Measurements from ENCODE around the gene CACNG7. TPM values are rescaled to one million over a fixed set of nuclear protein-coding genes. Genes with fewer than 3 reads are reported as not detected.

Gene CACNG7
- polyA plus RNA-seq, 3 donors = not detected

DNA sequence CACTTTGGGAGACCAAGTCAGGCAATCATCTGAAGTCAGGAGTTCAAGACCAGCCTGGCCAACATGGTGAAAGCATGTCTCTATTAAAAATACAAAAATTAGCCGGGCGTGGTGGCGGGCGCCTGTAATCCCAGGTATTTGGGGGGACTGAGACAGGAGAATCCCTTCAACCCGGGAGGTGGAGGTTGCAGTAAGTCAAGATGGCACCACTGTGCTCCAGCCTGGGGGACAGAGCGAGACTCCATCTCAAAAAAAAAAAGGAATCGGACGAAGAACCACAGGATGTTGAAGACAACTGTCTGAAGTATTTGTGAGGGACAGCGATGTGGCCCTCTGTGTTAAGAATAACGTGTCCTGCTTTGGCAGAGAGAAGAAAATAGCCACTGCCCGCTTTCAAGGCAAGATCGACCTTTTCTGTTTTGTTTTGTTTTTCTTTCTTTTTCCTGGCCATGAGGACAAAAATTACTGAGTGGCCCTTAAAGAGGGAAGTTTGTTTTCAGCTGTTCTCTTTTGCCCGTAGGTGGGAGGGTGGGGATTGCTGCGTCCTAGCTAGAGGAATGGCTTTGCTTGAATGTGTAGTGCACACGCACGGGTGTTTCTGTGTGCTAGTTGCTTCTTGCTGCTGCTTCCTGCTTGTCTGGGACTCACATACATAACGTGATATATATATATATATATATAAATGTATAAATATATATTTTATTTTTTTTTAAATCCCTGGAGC is 33.3 kb upstream of the CACNG7 start:
- peaks cover 0 to 5% (median 0%) of the 10 kb centered on the region in 7 donors for H3K9me3 Mint-ChIP-seq
- peaks cover 39 to 61% of the 10 kb centered on the region in 2 donors for H3K36me3 Mint-ChIP-seq
- no peak for DNase-seq
- intact Hi-C loops (cut with micrococcal nuclease) = loop anchor here in 1 of 2 donors (10.0 kb wide), 2 partner anchors 51 to 149 kb away; partner anchors contain the start of gene NLRP12
- H3K4me1 Mint-ChIP-seq = peaks cover 72% of the 10 kb centered on the region
- 87% methylated on average over 7 of the region's 17 CpGs for WGBS (ENCODE audit: insufficient coverage)
- Histone ChIP-seq H2AFZ (ENCODE audit: insufficient read depth, low read depth, low read length, poor library complexity, severe bottlenecking) (no peak overlapping the region), H3K9ac (ENCODE audit: insufficient read depth, low read length, poor library complexity, severe bottlenecking) (no peak overlapping the region), H3K27ac (ENCODE audit: low read depth in 1 of 2, low read length in 2 of 2) (no peak overlapping the region), H3K4me1 (ENCODE audit: control insufficient read depth in 1 of 2, insufficient read depth in 2 of 2, low read length in 2 of 2) (peaks cover 75 to 87% of the 10 kb centered on the region in 2 donors), H3K79me2 (ENCODE audit: insufficient read depth, low read length) (peaks cover 50% of the 10 kb centered on the region), H3K27me3 (ENCODE audit: control insufficient read depth in 2 of 2, insufficient read depth in 2 of 2, low read length in 2 of 2) (peaks cover 5% of the 10 kb centered on the region in 2 donors), H3K9me3 (replicated peaks in 1 of 2; ENCODE audit: control insufficient read depth in 1 of 2, insufficient read depth in 1 of 2, low read length in 2 of 2) (no peaks in the 10 kb centered on the region), H4K20me1 (ENCODE audit: insufficient read depth, low read length) (peaks cover 67% of the 10 kb centered on the region), H3K36me3 (replicated peaks in 1 of 2; ENCODE audit: control insufficient read depth in 1 of 2, insufficient read depth in 2 of 2, low read length in 2 of 2) (peaks cover 27 to 38% of the 10 kb centered on the region in 2 donors), H3K4me2 (replicated peaks; ENCODE audit: extremely low read depth, low read length, poor library complexity, severe bottlenecking) (no peak overlapping the region), H3K4me3 (replicated peaks in 1 of 3; ENCODE audit: low read depth in 2 of 3, low read length in 3 of 3) (peak overlapping the region in 1 of 3 experiments; percentile 25)
- H3K27ac Mint-ChIP-seq = peak overlapping the region in 2 of 7 donors; percentile 31 to 32
- H3K27me3 Mint-ChIP-seq (ENCODE audit: low read depth in 3 of 3) = peaks cover 0 to 17% (median 4%) of the 10 kb centered on the region in 3 donors
- H3K4me3 Mint-ChIP-seq = peak overlapping the region in 1 of 2 donors; percentile 7
- no peak for TF ChIP-seq CTCF (IDR thresholded peaks at IDR 0.05)

- peak overlapping the region in 6 of 7 donors; percentile 30 to 63 (median 53) for H3K27ac Mint-ChIP-seq
- peaks cover 0 to 5% (median 0%) of the 10 kb centered on the region in 7 donors for H3K9me3 Mint-ChIP-seq
- no peak overlapping the region for H2AFZ ChIP-seq (ENCODE audit: insufficient read depth, low read depth, low read length, poor library complexity, severe bottlenecking)
- H3K9me3 ChIP-seq (replicated peaks in 1 of 2; ENCODE audit: control insufficient read depth in 1 of 2, insufficient read depth in 1 of 2, low read length in 2 of 2) = no peaks in the 10 kb centered on the region
- no peak overlapping the region for H3K4me3 ChIP-seq (replicated peaks in 1 of 3; ENCODE audit: low read depth in 2 of 3, low read length in 3 of 3)
- DNase-seq = no peak
- TF ChIP-seq CTCF (IDR thresholded peaks at IDR 0.05) = no peak
- H3K36me3 ChIP-seq (replicated peaks in 1 of 2; ENCODE audit: control insufficient read depth in 1 of 2, insufficient read depth in 2 of 2, low read length in 2 of 2) = peaks cover 27 to 38% of the 10 kb centered on the region in 2 donors
- peaks cover 58% of the 10 kb centered on the region for H4K20me1 ChIP-seq (ENCODE audit: insufficient read depth, low read length)
- H3K9ac ChIP-seq (ENCODE audit: insufficient read depth, low read length, poor library complexity, severe bottlenecking) = no peak overlapping the region
- no peak overlapping the region for H3K4me2 ChIP-seq (replicated peaks; ENCODE audit: extremely low read depth, low read length, poor library complexity, severe bottlenecking)
- peaks cover 42% of the 10 kb centered on the region for H3K79me2 ChIP-seq (ENCODE audit: insufficient read depth, low read length)
- peaks cover 0 to 10% (median 4%) of the 10 kb centered on the region in 3 donors for H3K27me3 Mint-ChIP-seq (ENCODE audit: low read depth in 3 of 3)
- H3K27ac ChIP-seq (ENCODE audit: low read depth in 1 of 2, low read length in 2 of 2) = no peak overlapping the region
- peaks cover 72 to 87% of the 10 kb centered on the region in 2 donors for H3K4me1 ChIP-seq (ENCODE audit: control insufficient read depth in 1 of 2, insufficient read depth in 2 of 2, low read length in 2 of 2)
- peaks cover 15% of the 10 kb centered on the region in 2 donors for H3K27me3 ChIP-seq (ENCODE audit: control insufficient read depth in 2 of 2, insufficient read depth in 2 of 2, low read length in 2 of 2)
- 93% methylated on average over 5 of the region's 6 CpGs for WGBS (ENCODE audit: insufficient coverage)
- peaks cover 32 to 52% of the 10 kb centered on the region in 2 donors for H3K36me3 Mint-ChIP-seq
- no peak overlapping the region for H3K4me3 Mint-ChIP-seq
- intact Hi-C loops (cut with micrococcal nuclease) = loop anchor here in 1 of 2 donors (10.0 kb wide), 2 partner anchors 52 to 148 kb away; partner anchors contain the start of gene NLRP12
- H3K4me1 Mint-ChIP-seq = peaks cover 62% of the 10 kb centered on the region
These were observed 32.3 kb upstream of the CACNG7 start for GRCh38 chr19:53876651-53877224.

Data from CD14-positive monocyte (primary cell).